Measurements from ENCODE around the gene MLC1. TPM values are rescaled to one million over a fixed set of nuclear protein-coding genes. Genes with fewer than 3 reads are reported as not detected.

Gene MLC1
- total and polyA plus RNA-seq, 10 of the 15 experiments (the other 5 are each of a cell fraction or from before 2014, with no cell fraction given) = 0.03 to 0.15 (median 0.07) TPM; not detected in 7

DNA sequence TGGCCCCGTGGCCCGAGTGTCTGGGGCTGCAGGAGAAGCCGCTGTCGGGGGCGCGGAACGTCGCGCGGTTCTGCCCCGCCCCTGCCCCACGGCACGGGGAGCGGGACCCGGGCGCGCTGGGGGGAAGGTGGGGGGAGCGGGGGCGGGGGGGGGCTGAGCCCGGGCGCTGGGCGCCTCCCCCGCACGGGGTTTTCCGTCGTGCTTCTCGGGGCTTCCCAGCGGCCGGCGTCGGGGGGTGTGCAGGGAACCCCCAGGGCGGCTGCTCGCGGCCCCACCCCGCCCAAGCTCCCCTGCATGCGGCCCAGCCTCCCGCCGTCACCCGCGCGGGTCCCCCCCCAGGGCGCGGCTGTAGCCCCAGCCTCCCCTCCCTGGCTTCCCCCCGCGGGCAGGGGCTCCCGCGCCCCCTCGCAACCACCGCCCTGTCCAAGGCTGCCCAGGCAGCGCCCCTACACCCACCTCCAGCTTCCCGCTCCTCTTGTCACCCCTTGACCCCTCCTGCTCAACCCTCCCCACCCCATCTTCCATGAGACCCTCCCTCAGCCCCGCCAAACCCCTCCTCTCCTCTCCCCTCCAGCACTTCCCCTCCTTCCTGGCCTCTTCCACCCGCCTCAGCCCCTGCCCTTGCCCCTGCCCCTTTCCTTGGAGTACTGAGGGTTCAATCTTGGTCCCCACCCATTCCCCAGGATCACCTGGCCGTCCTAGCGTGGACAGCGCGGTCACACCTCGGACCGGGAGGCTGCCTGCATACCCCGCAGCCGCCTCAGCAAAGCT lies 74.4 kb downstream of the MLC1 start (continued):
- TF ChIP-seq, protein P1, sequence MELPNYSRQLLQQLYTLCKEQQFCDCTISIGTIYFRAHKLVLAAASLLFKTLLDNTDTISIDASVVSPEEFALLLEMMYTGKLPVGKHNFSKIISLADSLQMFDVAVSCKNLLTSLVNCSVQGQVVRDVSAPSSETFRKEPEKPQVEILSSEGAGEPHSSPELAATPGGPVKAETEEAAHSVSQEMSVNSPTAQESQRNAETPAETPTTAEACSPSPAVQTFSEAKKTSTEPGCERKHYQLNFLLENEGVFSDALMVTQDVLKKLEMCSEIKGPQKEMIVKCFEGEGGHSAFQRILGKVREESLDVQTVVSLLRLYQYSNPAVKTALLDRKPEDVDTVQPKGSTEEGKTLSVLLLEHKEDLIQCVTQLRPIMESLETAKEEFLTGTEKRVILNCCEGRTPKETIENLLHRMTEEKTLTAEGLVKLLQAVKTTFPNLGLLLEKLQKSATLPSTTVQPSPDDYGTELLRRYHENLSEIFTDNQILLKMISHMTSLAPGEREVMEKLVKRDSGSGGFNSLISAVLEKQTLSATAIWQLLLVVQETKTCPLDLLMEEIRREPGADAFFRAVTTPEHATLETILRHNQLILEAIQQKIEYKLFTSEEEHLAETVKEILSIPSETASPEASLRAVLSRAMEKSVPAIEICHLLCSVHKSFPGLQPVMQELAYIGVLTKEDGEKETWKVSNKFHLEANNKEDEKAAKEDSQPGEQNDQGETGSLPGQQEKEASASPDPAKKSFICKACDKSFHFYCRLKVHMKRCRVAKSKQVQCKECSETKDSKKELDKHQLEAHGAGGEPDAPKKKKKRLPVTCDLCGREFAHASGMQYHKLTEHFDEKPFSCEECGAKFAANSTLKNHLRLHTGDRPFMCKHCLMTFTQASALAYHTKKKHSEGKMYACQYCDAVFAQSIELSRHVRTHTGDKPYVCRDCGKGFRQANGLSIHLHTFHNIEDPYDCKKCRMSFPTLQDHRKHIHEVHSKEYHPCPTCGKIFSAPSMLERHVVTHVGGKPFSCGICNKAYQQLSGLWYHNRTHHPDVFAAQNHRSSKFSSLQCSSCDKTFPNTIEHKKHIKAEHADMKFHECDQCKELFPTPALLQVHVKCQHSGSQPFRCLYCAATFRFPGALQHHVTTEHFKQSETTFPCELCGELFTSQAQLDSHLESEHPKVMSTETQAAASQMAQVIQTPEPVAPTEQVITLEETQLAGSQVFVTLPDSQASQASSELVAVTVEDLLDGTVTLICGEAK (IDR thresholded peaks at IDR 0.05; ENCODE audit: borderline replicate concordance) = peak; percentile 22; the same call in 1 of the 2 replicates
- TF ChIP-seq, protein P2, sequence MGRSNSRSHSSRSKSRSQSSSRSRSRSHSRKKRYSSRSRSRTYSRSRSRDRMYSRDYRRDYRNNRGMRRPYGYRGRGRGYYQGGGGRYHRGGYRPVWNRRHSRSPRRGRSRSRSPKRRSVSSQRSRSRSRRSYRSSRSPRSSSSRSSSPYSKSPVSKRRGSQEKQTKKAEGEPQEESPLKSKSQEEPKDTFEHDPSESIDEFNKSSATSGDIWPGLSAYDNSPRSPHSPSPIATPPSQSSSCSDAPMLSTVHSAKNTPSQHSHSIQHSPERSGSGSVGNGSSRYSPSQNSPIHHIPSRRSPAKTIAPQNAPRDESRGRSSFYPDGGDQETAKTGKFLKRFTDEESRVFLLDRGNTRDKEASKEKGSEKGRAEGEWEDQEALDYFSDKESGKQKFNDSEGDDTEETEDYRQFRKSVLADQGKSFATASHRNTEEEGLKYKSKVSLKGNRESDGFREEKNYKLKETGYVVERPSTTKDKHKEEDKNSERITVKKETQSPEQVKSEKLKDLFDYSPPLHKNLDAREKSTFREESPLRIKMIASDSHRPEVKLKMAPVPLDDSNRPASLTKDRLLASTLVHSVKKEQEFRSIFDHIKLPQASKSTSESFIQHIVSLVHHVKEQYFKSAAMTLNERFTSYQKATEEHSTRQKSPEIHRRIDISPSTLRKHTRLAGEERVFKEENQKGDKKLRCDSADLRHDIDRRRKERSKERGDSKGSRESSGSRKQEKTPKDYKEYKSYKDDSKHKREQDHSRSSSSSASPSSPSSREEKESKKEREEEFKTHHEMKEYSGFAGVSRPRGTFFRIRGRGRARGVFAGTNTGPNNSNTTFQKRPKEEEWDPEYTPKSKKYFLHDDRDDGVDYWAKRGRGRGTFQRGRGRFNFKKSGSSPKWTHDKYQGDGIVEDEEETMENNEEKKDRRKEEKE (IDR thresholded peaks at IDR 0.05) = no peak
- TF ChIP-seq NRF1 (conservative IDR thresholded peaks at IDR 0.05; ENCODE audit: low read depth, low read length) (no peak), SREBF1 (IDR thresholded peaks at IDR 0.05; ENCODE audit: low read length) (no peak), SMC3 (IDR thresholded peaks at IDR 0.05; ENCODE audit: borderline replicate concordance, low read length) (no peak), SMARCA5 (IDR thresholded peaks at IDR 0.05) (no peak), PML (IDR thresholded peaks at IDR 0.05; ENCODE audit: low read length) (no peak), TAF1 (IDR thresholded peaks at IDR 0.05; ENCODE audit: borderline replicate concordance, low read depth, low read length) (no peak), RAD51 (IDR thresholded peaks at IDR 0.05) (no peak), TCF3 (IDR thresholded peaks at IDR 0.05; ENCODE audit: borderline replicate concordance, insufficient read depth, low read depth, low read length) (no peak), MEF2A (IDR thresholded peaks at IDR 0.05; ENCODE audit: insufficient read depth, low read depth, low read length) (no peak), ZNF217 (IDR thresholded peaks at IDR 0.05) (no peak), NR2F1 (conservative IDR thresholded peaks at IDR 0.05) (no peak), MTA3 (IDR thresholded peaks at IDR 0.05; ENCODE audit: borderline replicate concordance, low read length) (no peak), HDAC2 (IDR thresholded peaks at IDR 0.05) (no peak), IKZF2 (IDR thresholded peaks at IDR 0.05) (0 out of 4 replicates have a peak, but pooled peaks of 1 of the 2 experiments have one; percentile 11), MXI1 (IDR thresholded peaks at IDR 0.05; ENCODE audit: low read depth, low read length) (no peak), CBX5 (IDR thresholded peaks at IDR 0.05; ENCODE audit: low read depth) (no peak), FOXM1 (IDR thresholded peaks at IDR 0.05; ENCODE audit: low read depth, low read length) (no peak), BACH1 (IDR thresholded peaks at IDR 0.05; ENCODE audit: borderline replicate concordance) (no peak)
- TF ChIP-seq, protein P3, sequence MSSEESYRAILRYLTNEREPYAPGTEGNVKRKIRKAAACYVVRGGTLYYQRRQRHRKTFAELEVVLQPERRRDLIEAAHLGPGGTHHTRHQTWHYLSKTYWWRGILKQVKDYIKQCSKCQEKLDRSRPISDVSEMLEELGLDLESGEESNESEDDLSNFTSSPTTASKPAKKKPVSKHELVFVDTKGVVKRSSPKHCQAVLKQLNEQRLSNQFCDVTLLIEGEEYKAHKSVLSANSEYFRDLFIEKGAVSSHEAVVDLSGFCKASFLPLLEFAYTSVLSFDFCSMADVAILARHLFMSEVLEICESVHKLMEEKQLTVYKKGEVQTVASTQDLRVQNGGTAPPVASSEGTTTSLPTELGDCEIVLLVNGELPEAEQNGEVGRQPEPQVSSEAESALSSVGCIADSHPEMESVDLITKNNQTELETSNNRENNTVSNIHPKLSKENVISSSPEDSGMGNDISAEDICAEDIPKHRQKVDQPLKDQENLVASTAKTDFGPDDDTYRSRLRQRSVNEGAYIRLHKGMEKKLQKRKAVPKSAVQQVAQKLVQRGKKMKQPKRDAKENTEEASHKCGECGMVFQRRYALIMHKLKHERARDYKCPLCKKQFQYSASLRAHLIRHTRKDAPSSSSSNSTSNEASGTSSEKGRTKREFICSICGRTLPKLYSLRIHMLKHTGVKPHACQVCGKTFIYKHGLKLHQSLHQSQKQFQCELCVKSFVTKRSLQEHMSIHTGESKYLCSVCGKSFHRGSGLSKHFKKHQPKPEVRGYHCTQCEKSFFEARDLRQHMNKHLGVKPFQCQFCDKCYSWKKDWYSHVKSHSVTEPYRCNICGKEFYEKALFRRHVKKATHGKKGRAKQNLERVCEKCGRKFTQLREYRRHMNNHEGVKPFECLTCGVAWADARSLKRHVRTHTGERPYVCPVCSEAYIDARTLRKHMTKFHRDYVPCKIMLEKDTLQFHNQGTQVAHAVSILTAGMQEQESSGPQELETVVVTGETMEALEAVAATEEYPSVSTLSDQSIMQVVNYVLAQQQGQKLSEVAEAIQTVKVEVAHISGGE (CRISPR knock-in tag; IDR thresholded peaks at IDR 0.05) = no peak

All from GM12878 (cell line).